DMS114 treated with DMSO at 0.1 percent for 48 hours (cell line): ENCODE data around the gene CARD19.
"Not testable (repeated sequence)": the region's sequence is repeated elsewhere in the genome, so short reads cannot be mapped to it uniquely, and the experiment has no call there.

Experiments used
- DNase-seq: peaks from one replicate; lab custom pipeline; 2025; ENCODE audit not compliant: unreplicated experiment; lab: John Stamatoyannopoulos, UW

Gene CARD19

GRCh38 chr9:93129691-93130500, 33.9 kb downstream of the CARD19 start:
- no peak for DNase-seq

- DNase-seq: no peak
Observed at GRCh38 chr9:93130861-93131481, 35.0 kb downstream of the CARD19 start.

- no peak for DNase-seq
Observed at GRCh38 chr9:93131599-93132286, 35.7 kb downstream of the CARD19 start.

GRCh38 chr9:93132287-93132927, 36.4 kb downstream of the CARD19 start:
- no peak for DNase-seq

GRCh38 chr9:93132946-93133680, 37.1 kb downstream of the CARD19 start:
- DNase-seq: no peak

- DNase-seq: no peak
Observed at GRCh38 chr9:93133681-93134014, 37.6 kb downstream of the CARD19 start.

GRCh38 chr9:93134015-93134739, 38.2 kb downstream of the CARD19 start, which contains the start of gene NINJ1:
Gene NINJ1 (minus strand): TSS chr9:93134251. CDS start chr9:93134217, 34 bp downstream.
- peak; percentile 13 for DNase-seq

GRCh38 chr9:93134740-93135444, 38.9 kb downstream of the CARD19 start:
- no peak for DNase-seq

GRCh38 chr9:93136011-93136440, 40.0 kb downstream of the CARD19 start:
- no peak for DNase-seq

- DNase-seq: no peak
Observed at GRCh38 chr9:93137362-93137761, 41.3 kb downstream of the CARD19 start.

GRCh38 chr9:93138171-93138764, 42.3 kb downstream of the CARD19 start:
- no peak for DNase-seq

- no peak for DNase-seq
Observed at GRCh38 chr9:93139365-93140182, 43.6 kb downstream of the CARD19 start.

GRCh38 chr9:93141771-93142483, 45.9 kb downstream of the CARD19 start:
- DNase-seq: no peak

GRCh38 chr9:93143830-93144530, 48.0 kb downstream of the CARD19 start:
- no peak for DNase-seq

GRCh38 chr9:93146696-93147095, 50.7 kb downstream of the CARD19 start:
- not testable (repeated sequence) for DNase-seq

GRCh38 chr9:93147632-93148031, 51.6 kb downstream of the CARD19 start:
- no peak for DNase-seq

GRCh38 chr9:93148721-93149120, 52.7 kb downstream of the CARD19 start:
- no peak for DNase-seq
